GM21360 (cell line): Measurements from ENCODE around the gene CDSN.
"Not testable (repeated sequence)": the region's sequence is repeated elsewhere in the genome, so short reads cannot be mapped to it uniquely, and the experiment has no call there.

ENCODE experiments used
- ATAC-seq: cut with Tn5 transposase; IDR thresholded peaks from one replicate; pipeline ENCODE4 v1.9.1; 2021; ENCODE audit warnings: mild to moderate bottlenecking, moderate library complexity; ENCODE audit not compliant: unreplicated experiment

Gene CDSN, protein sequence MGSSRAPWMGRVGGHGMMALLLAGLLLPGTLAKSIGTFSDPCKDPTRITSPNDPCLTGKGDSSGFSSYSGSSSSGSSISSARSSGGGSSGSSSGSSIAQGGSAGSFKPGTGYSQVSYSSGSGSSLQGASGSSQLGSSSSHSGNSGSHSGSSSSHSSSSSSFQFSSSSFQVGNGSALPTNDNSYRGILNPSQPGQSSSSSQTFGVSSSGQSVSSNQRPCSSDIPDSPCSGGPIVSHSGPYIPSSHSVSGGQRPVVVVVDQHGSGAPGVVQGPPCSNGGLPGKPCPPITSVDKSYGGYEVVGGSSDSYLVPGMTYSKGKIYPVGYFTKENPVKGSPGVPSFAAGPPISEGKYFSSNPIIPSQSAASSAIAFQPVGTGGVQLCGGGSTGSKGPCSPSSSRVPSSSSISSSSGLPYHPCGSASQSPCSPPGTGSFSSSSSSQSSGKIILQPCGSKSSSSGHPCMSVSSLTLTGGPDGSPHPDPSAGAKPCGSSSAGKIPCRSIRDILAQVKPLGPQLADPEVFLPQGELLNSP

DNA sequence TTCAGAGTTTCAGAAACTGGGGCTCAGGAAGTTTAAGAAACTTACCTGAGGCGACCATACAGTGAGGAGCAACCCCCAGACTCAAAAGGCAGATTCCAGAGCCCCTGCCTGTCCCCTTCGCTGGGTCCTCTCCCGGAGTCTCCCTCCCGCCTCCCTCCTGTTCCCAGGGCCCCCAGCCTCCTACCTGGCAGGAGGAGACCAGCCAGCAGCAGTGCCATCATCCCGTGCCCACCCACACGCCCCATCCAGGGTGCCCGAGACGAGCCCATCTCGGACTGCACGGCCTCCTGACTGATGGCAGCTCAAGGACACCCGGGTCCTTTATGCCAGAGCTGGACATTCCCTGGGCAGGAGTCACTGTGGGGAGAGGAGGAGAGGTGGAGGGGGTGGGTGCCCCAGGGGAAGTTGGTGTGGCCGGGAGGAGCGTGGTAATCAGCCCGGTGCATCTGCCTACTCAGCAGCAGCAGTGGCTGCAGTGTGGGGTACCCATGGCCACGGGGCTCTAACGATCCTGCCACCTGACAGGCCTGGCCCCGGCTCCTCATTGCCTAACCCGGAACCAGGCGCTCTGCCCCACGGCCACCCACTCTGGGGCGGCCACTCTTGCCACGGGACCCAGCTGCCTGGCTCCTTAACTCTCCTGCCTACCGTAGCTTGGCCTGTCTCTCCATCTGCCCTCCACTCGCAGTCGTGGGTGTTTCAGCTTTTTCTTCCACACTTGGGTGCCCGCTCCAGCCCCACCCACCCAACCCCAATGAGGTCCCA lies at the start of gene CDSN:
CDSN (minus strand) TSS at position 296 of the 765 bp plus-strand sequence; CDS start at position 269, 27 bp downstream.
- no peak for ATAC-seq

DNA sequence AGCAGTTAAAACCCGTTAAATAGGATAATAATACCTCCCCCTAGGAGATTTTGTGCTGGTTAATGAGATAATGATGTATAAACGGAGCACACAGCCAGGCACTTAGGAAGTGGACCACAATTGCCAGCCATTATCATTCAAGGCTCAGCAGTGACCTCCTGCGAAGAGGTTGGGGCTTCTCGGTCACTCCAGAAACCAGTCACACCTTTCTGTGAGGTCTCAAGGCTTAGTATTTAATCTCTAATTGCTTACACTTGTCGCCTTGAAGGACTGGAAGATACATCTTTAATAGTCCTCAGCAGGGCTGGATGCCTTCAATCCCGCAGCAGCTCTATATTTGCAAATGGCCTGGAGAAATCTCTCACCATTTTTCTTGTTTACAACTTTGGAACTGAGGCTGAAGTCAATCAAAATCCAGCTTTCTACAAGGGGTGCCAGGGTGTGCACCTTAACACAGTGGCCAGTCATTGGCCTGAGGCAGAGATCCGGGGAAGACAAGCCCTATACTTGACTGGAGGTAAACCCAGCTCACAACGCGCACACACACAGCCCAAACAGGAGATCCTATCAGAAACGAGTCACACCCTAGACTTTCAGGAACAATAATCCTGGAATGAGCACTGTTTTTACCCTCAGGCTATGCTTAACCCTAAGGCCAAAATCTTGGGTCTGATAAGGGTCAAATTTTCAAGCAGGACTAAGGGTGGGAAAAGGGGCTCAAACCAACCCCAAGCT lies 49.0 kb upstream of the CDSN start:
- ATAC-seq = no peak

DNA sequence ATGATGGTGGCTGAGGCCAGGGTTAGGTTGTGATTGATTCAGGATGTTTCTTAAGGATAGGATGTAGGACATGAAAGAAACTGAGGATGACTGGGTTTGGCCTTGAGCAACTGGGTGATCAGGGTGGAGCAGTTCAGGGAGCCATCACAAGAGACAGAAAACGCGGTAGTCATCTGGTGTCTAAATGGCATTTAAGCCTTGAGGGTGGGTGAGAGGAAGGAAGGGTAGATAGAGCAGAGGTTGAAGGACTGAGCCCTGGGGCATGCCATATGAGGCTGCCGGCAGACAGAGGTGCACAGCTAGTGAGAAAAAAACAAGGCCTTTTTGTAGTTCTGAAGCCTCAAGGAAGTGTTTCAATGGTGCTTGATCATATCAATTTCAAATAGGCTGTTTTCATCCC lies 48.4 kb upstream of the CDSN start:
- ATAC-seq = no peak

DNA sequence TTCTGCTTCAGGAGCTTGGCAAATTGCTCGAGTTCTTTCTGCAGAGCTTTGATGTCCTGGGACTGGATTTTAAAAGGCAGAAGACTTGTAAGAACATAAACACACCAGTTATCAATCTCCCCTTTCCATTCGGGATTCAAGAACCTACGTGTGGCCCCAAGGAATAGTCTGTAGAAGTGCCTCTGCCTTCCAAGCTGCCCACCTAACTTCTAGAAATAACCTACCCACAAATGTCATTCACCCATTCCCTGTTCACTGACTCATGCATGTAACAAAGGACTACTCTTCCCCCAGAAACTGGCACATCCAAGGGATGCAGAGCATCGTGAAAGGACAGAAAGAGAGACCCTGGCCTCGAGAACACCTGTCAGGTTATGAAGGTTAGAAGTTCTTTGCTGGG lies 45.7 kb upstream of the CDSN start:
- no peak for ATAC-seq

DNA sequence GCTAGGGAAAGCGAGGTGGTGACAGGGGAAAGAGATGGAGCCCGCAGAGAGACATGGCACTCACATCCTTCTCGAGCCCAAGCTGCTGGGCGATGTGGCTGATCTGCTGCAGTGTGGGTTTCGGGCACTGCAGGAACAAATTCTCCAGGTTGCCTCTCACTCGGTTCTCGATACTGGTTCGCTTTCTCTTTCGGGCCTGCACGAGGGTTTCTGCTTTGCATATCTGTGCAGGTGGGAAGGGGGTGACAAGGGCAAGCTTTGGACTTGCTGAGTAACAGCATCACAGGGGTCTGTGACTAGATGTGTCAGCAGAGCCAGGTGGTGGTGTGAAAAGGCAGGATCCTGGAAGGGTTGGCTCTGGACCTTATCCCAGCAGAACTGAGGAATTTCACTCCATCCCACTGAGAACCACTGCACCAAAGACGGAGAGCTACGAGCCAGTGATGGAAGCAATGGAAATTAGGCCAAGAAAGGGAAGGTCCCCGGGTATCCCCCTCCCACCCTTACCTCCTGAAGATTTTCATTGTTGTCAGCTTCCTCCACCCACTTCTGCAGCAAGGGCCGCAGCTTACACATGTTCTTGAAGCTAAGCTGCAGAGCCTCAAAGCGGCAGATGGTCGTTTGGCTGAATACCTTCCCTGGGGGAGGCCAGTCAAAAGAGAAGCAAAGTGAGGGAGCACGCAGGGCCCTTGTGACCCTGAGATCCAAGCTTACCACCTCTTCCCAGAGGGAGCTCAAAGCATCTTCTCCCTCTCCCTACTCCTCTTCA lies 45.0 kb upstream of the CDSN start:
- peak; percentile 50 for ATAC-seq

DNA sequence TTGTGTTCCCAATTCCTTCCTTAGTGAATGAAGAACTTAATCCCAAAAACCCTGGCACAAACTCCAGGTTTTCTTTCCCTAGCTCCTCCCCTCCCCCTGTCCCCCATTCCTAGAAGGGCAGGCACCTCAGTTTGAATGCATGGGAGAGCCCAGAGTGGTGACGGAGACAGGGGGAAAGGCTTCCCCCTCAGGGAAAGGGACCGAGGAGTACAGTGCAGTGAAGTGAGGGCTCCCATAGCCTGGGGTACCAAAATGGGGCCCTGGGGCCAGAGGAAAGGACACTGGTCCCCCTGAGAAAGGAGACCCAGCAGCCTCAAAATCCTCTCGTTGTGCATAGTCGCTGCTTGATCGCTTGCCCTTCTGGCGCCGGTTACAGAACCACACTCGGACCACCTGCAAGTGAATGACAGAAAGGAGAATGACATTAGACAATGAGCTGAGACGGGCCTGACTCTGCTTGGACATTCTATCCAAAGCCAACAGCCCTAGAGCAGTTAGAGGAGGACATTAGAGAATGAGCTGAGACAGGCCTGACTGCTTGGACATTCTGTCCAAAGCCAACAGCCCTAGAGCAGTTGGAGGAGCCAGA lies 44.3 kb upstream of the CDSN start:
- not testable (repeated sequence) for ATAC-seq

DNA sequence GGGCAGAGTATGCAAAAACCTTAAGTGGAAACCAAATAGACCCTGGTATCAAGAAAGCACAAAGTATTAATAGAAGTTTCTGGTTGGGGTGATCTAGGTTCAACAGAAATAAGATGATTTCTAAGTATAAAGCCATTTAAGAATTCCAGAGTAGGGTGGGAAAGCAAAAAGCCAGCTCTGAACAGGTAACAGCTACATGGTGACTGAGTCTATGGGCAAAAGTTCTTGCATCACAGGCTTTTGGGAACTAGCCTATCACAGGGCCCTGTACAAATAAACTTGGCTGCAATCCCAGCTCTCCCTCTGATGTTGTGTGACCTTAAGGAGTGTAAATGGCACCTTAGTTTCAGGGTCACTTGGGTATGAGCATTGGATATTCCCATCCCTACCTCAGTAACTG lies 43.7 kb upstream of the CDSN start:
- no peak for ATAC-seq

DNA sequence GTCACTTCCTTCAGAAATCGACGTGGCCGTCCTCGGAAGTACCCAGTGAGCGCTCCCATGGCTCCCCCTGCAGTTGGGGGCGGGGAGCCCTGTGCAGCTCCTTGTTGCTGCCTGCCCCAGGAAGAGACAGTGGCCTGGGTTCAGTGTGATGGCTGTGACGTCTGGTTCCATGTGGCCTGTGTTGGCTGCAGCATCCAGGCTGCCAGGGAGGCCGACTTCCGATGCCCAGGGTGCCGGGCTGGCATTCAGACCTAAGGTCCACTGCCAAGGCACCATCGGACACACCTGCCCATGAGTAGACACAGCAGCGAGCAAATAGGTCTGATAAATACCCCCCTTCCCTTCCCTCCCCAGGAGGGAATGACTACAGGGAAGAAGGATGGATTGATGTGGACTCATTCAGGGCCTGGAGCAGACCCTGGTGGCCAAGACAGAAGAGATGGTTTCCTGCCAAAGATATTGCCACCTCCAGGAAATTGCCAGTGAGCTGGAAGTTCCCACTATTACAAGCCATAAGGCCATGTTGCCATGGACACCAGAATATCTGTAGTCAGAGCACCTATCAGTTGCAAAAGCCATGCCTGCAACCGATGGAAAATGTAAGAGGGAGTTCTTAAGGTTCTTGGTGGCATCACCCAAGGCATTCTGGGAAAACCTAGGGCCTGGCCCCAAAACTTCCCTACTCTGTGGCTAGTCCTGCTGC lies 42.4 kb upstream of the CDSN start:
- ATAC-seq = no peak

DNA sequence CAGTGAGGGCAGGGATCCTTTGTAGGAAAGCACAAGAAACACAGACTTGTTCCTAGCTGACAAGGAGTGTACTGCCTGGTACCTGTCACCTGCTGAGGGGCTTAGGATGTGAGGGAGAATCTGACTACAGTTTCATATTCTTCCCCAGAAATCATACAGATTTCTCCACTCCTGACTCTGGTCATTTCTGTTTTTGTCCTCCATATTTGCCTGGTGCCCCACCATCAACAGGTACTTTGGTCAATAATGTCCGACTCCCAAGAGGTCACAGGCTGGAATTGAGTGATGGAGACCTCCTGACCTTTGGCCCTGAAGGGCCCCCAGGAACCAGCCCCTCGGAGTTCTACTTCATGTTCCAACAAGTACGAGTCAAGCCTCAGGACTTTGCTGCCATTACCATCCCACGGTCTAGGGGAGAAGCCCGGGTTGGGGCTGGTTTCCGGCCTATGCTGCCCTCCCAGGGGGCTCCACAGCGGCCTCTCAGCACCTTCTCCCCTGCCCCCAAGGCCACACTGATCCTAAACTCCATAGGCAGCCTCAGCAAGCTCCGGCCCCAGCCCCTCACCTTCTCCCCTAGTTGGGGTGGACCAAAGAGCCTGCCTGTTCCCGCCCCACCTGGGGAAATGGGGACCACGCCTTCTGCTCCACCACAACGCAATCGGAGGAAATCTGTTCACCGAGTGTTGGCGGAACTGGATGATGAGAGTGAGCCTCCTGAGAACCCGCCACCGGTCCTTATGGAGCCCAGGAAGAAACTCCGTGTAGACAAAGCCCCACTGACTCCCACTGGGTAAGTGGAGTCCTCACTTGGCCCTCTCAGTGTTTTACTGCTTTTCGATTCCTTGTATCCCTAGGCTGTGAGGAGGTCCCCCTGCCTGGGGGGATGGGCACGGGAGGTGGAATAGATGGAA lies 41.2 kb upstream of the CDSN start:
- no peak for ATAC-seq

DNA sequence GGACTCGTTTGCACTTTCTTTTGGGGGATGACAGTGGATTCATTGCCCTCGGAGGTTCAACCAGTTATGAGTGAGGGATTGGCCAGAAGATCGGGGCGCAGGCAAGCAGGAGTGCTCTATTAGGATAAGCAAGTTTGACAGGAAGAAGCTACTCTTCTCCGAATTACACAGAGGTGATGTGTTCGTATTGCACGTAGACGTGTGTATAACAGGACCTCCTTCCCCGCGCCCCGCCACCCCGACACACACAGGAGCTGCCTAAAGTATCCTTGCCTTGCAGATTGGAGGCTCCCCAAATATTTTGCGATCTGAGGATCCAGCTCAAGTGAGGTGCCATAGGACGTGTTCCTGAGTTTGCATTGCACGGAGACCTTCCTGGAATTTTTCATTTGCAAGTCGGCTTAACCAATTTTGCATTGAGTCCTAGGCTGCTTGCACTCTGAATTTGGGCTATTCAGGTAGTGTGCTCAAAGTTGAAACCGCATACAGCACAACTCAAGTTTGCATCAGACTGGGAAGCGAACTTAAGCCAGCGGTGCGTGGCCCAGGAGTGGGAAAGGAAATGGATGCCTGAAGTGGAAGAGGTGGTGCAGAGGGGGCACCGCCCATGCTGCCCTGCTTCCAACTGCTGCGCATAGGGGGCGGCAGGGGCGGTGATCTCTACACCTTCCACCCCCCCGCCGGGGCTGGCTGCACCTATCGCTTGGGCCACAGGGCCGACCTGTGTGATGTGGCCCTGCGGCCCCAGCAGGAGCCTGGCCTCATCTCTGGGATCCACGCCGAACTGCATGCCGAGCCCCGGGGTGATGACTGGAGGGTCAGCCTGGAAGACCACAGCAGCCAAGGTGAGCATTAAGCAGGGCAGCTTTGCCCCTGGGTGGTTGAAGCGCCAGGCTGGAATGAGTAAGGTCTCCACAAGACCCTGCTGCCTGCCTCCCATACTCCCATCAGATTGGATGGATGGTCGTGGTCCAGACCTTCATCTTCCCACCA lies 38.9 kb upstream of the CDSN start:
- no peak for ATAC-seq

DNA sequence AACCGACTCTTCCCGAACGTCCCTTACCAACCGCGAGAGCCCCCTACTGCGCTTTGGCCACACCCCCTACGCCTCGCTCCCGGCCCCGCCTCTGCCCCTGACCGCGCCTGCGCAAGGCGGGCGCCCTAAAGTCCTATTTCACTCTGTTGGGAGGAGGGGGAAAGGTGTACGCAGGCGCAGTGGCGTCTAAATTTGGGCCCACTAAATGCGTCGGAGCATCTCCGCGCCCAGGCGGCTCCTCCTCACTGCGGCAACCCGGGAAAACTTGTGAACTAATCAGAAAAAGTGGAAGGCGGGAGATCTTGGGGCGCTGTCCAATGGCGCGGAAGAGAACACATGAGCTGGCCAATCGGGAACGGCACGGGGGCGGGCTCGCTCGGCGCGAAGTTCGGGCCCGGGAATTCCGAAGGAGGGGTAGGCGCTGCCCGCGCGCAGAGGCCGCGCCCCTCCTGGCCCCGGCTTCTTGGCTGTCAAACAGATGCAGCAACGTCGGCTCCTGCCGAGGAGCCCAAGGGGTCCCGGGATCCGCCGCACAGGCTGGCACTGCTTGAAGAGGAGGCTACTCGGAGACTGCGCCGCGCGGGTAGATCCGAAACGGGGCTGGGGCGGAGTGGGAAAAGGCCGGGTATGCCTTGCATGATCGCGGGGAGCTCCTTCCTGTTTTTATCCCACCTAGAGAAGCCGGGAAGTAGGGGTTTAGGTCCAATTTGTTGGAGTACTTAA lies 38.1 kb upstream of the CDSN start, which contains the start of gene TCF19:
TCF19 (plus strand) TSS at position 450 of the 723 bp plus-strand sequence. CDS start 881 bp downstream, outside the sequence.
- ATAC-seq = peak; percentile 65

DNA sequence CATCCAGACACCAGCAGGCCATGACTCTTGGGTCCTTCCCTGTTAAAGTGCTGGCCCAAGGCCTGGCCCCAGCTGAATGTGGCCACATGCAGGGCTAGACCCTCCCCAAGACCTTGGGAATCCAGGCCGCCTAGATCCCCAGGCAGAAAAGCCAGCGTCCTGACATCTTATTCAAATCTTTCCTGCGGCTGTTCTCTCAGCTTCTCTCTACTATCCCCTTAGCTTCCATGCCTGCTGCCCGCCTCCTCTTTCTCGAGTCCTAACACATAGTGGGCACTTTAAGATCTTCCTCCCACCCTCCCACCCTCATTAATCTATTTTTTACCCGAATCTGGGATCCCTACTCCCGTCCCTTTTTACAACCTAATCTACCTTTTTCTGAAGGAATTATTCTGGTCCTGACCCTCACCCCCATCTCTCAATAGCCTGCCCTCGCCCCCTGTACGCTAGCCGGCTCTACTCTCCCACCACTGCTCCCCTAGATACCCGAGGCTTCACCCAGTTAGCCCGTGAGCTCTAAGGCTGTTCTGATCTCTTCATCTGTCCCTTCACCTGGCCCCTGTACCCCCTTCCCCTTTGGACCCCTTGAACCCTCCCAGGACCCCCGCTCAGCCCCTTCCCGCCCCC lies 37.4 kb upstream of the CDSN start, which contains the start of gene CCHCR1:
CCHCR1 (minus strand) TSS at position 290 of the 627 bp plus-strand sequence; CDS start at position 88, 202 bp downstream.
- ATAC-seq = no peak

DNA sequence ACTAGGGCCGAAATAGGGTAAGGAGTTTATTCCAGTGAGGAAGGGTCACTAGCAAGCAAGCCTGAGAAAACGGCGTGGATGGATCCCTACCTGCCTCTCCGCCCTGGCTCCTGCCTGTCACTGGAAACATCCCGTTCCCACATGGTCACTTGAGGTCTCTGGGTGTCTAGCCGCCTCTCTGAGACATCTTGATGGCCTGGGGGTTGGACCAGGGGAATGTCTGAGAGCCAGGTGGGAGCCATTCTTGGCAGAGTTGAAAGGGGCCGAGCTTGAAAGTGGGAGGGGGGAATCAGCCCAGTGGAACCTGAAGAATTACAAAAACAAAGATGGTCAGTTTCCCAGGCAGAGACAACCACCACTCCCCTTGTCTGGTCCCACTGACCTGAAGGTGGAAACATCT lies 36.4 kb upstream of the CDSN start:
- ATAC-seq = no peak

DNA sequence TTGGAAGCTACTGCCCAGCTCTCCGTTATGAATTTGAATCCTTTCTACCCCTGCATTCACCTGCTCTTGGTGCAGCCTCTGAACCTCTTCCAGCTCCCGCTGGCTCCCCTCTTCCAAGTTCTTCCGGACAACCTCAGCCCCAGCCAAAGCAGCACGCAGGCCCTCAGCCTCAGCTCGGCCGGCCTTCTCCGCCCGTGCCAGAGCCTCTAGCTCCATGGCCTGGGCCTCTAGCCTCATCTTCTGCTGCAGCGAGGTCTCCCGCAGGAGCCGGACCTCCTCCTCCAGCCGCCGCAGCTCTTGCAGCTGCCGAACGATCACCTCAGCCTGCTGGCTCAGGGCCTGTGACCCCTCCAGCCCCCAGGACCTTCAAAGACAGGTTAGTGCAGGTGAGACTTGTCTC lies 34.2 kb upstream of the CDSN start:
- ATAC-seq = no peak

DNA sequence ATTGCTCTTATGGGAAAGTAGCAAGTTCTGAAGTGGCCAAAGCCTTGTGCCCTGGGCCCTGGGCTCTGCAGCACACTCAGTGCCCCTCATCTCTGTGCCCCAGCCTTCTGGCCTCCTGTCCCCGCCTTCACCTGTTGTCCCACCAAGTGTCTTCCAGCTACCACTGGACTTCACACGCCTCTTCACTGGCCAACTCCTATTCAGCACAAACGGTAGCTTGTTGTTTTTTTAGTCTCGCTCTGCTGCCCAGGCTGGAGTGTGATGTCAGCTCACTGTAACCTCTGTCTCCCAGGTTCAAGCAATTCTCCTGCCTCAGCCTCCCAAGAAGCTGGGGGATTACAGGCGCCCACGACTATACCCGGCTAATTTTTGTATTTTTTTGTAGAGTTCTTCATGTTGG lies 32.5 kb upstream of the CDSN start:
- ATAC-seq = no peak
